HG03066 (cell line): ENCODE measurements around the gene PODXL2.

Experiments
- ATAC-seq: cut with Tn5 transposase; IDR thresholded peaks from one replicate; pipeline ENCODE4 v1.9.1; 2021; ENCODE audit warnings: low read depth; ENCODE audit not compliant: unreplicated experiment

The PODXL2 gene

GRCh38 chr3:127625821-127626220 is 3.2 kb upstream of the PODXL2 start:
- ATAC-seq = no peak

DNA sequence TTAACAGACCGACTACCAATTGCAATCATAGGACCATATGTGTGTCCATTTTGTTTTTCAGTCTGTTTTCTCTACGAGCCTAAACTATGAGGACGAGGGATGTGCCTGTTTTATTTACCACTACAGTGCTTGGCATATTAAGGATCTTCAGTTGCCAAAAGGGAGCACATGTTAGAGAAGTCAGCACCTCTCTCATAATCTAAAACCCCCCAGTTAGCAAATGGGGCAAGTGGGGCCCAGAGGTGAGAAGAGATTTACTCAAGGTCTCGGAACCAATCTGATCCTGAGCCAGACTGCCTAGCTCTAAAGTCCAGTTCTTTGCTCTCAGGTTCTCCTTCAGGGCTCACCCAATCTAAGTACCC is 578 bp upstream of the PODXL2 start:
- ATAC-seq = no peak

DNA sequence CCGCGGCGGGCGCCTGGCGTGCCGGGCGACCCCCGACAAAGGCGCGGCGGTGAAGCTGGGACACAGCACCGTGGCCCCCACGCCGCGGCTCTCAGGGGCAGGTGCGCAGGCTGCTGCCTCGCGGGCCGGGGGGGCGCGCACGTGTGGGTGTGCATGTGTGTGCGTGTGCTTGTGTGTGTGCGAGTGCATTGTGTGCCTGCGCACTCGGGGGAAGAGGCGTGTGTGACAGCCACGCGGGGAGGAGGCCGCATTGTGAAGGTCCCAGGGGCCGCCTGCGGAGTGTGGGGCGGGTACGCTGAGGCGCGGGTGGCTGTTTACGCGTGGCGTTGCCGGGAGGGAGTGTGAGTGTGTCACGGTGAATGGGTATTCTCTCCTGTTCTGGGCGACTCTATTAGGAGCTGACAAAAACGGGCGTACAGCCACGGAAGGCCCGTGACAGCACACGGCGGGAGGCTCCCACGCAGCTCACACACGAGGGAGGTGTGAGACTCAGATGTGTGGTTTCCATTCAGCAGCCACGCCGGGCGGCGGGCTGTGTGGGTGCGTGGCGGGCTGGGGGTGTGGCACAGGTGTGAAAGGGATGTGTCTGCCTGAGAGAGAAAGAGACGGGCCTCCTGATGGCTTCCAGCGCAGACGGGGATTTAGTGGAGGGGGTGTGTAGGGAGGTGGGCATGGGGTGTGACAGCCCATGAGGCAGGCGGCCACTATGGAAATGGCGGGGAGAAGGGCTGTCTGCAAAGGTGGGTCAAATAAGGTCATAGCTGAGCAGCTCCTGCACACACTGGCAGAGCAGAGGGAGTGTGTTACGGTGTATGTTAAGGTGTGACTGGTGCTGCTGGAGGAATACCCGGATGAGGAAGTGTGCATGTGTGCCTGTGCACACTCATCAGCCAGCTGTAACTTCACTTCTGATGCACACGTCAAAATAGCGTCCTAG is 750 bp downstream of the PODXL2 start:
- no peak for ATAC-seq

- ATAC-seq = no peak
These were observed 2.1 kb downstream of the PODXL2 start for GRCh38 chr3:127630811-127631714.

DNA sequence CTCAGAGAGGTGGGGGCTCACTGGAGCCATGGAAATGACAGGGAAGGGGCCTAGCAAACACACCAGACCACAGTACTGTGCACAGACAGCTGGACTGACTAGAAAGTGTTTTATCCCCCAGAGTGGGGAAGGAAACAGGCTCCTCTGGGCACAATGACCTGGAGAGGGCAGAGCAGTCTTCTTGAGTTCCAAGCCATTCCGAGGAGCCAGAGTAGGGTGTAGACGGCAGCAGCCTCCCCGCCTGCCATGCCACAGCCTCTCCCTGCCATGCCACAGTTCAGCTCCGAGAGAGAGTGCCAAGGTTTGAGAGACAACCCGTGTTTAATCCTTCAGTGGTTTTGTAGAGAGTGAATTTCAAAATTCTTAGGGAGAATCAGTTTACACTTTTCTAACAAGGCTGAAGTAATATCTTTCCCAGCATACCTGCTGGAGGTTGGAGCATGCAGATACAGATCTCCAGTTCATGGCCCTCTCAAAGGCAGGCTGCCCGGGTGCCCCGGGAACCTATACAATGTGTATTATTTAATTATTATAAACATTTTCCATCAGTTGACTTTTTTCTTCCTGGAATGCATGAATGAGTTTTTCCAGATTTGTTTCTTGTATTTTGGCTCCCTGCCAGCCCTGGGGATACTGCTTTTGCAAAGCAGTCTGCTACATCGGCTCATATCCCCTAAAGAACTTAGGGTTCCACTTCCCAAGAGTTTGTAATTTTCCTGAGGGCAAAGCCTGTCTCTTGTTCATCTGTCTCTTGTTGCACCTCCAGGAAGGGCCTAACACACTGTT is 3.2 kb downstream of the PODXL2 start:
- ATAC-seq = no peak

GRCh38 chr3:127634653-127635052 is 5.7 kb downstream of the PODXL2 start:
- ATAC-seq = no peak

GRCh38 chr3:127637546-127637945 is 8.6 kb downstream of the PODXL2 start:
- ATAC-seq = no peak

DNA sequence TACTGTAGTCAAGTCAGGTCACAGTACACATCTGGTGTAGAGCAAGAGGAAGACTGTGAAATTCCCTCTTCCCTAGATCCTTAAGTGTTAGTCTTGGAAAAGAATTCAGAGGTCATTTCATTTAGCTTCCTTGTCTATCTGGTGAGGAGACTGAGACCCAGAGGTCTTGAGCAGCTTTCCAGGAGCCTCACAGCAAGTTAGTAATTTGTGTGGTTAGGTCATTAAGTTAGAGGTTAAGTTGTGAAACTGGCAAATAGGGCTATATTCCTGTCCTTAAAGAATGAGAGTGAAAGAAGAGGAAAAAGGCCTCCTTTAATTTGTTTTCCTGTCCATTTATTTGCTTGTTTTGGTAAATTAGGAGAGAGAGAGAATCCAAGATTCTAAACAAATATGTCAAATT is 9.0 kb downstream of the PODXL2 start:
- ATAC-seq = no peak

- no peak for ATAC-seq
These were observed 10.4 kb downstream of the PODXL2 start for GRCh38 chr3:127639173-127640041.

GRCh38 chr3:127640042-127640355 is 11.0 kb downstream of the PODXL2 start:
- no peak for ATAC-seq

DNA sequence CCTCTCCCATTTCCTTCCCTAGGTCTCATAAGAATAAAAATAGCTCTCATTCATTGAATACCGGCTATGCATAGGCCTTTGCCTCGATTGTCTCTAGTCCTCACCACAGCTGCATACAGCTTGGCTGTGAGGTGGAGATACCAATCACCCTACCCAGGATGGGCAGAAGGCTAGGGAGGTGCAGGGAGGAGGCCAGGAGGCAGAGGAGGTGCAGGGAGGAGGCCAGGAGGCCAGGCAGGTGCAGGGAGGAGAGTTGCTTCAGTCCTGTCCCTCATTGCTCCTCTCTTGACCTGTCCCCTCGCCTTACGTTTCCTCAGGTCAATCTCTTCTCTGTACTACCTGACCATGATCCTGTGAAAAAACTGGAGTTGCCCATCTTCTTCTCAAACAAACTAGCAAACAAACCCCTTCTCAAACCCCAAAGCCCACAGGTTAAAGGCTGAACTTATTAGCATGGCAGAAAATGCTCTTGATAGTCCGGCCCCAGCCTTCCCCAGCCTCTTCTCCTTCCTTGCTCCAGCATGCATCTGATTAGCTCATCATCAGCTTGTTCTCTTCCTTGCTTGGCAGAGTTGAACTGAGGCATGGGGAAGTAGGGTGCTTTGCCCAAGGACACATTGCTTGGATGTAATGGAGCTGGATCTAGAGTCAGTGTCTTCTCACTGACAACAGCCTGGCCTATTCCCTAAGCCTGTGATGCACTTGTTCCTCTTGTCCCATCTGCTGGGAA is 15.8 kb downstream of the PODXL2 start:
- ATAC-seq = no peak

DNA sequence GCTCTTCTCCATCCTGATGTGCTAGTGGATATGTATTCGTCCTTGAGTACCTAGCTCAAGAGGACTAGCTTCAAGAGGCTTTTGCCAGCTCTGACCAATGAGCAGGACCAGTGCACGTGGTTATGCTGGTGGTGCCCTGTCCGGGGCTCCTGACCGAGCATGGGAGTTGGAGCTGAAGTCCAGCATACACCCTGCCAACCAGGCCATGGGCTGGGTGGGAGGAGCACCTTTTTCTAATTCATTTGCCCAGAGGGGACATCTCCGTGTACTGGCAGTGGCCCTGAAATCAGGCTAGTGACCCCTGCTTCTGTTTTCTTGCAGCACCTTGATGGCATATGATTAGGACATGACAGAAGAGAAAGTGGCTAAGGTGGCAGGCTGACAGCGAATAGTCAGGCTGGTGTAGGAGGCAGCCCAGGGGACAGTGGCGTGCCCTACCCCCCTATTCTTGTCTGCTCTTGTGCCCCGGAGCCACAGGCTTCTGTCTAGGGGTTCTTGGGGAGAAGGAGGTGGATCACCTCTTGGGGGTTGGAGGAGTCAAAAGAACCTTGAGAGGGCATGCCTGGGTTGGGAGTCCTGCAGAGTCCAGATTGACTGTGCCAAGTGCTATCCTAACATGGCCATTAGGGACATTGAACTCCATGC is 16.5 kb downstream of the PODXL2 start:
- ATAC-seq = no peak

GRCh38 chr3:127646501-127647046 is 17.6 kb downstream of the PODXL2 start:
- ATAC-seq = no peak

DNA sequence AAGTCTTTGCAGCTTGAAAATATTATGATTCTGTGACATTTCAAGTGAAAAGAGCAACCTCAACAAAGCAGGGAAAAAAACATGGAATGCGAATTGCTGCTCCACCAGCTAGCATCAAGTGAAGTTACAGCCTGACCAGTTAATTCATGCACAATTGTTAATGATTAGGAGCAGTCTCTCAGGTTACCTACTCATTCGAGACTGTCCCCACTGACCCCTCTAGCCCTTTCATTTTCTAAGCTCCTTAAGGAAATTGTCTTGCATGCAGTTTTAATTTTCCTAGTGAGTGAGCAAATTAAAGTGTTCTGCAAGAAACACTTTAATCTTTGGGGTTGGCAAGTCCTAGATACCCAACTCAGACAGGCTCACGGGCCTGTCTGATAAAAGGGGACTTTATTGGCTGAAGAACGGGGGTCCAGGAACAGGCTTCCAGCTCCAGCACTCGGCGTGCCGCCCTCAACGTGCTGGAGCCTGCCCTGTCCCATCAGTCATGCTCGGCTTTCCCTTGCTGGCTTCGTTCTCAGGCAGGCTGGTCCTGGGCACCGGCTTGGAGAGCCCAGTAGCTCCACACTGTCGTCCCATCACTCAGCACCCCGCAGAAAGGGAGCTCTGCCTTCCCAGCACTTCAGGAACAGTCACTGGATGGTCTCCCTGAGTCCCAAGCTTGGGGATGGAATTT is 18.3 kb downstream of the PODXL2 start:
- no peak for ATAC-seq

GRCh38 chr3:127647845-127648204 is 18.8 kb downstream of the PODXL2 start:
- ATAC-seq = no peak

GRCh38 chr3:127650236-127650635 is 21.3 kb downstream of the PODXL2 start:
- ATAC-seq = no peak

- no peak for ATAC-seq
These were observed 22.7 kb downstream of the PODXL2 start for GRCh38 chr3:127651516-127652172.
